MG63 (cell line): ENCODE data around the gene TMEM263. TPM values are rescaled to one million over a fixed set of nuclear protein-coding genes. Genes with fewer than 3 reads are reported as not detected.
"Not testable (repeated sequence)": the region's sequence is repeated elsewhere in the genome, so short reads cannot be mapped to it uniquely, and the experiment has no call there.

Source experiments
- DNase-seq: peaks from one replicate; pipeline ENCODE4 v3.0.0-alpha.2; 2020
- H3K27me3 ChIP-seq: fragments of 250-450 bp; sonication (Bioruptor Pico); 2 replicates; pipeline ENCODE4 v1.5.1; 2020; ENCODE audit warnings: mild to moderate bottlenecking, moderate library complexity
- H3K36me3 ChIP-seq: fragments of 250-450 bp; sonication (Bioruptor Pico); 2 replicates; pipeline ENCODE4 v1.5.1; 2020; ENCODE audit warnings: mild to moderate bottlenecking, moderate library complexity
- H3K4me3 ChIP-seq: fragments of 250-450 bp; sonication (Bioruptor Pico); 2 replicates; pipeline ENCODE4 v1.5.1; 2020; ENCODE audit warnings: mild to moderate bottlenecking, moderate library complexity
- H3K9me3 ChIP-seq: fragments of 250-450 bp; sonication (Bioruptor Pico); 2 replicates; pipeline ENCODE4 v1.5.1; 2020; ENCODE audit warnings: mild to moderate bottlenecking, moderate library complexity
- total RNA-seq: library from RNA; depleted of rRNA; stranded (reverse); fragments of >200 nt; shearing (Covaris generic); gene quantifications from 2 replicates; pipeline ENCODE4 v1.2.3, GENCODE V29; 2014; ENCODE audit warnings: low replicate concordance; rRNA removed

The TMEM263 gene
- total RNA-seq, 1 experiment from 2014 or later, result 32.9 TPM

DNA sequence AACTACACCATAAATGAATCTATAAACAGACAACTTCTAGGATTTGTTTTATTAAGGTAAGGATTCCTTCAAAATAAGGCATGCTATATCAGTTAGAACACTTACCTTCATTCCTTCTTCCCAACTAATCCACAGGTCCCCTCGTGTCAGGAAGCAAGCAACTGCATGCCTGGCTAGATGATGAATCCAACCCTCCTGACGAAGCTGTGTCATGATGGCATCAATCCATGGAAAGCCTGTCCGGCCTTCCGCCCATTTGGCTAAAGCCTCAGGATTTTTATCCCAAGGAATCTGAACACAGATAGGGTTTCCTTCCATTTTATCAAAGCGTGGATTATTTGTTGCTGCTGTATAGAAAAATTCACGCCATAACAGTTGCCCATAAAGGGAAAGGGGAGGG lies 43.7 kb downstream of the TMEM263 start:
- no peak for DNase-seq
- H3K4me3 ChIP-seq, result no peak overlapping the region
- no peaks in the 10 kb centered on the region for H3K9me3 ChIP-seq
- H3K27me3 ChIP-seq, result no peaks in the 10 kb centered on the region
- H3K36me3 ChIP-seq, result no peaks in the 10 kb centered on the region

- H3K9me3 ChIP-seq, H3K4me3 ChIP-seq, DNase-seq: not testable (repeated sequence)
Observed at GRCh38 chr12:107002665-107003064, 47.0 kb downstream of the TMEM263 start.

GRCh38 chr12:107007411-107007810 lies 51.7 kb downstream of the TMEM263 start:
- H3K9me3 ChIP-seq, result no peaks in the 10 kb centered on the region
- H3K27me3 ChIP-seq, result no peaks in the 10 kb centered on the region
- H3K4me3 ChIP-seq, result no peak overlapping the region
- H3K36me3 ChIP-seq, result no peaks in the 10 kb centered on the region
- no peak for DNase-seq

More at GRCh38 chr12:107002665-107003064, 47.0 kb downstream of the TMEM263 start:
- not testable (repeated sequence) for H3K36me3 ChIP-seq, H3K27me3 ChIP-seq

GRCh38 chr12:107011519-107011918 lies 55.8 kb downstream of the TMEM263 start:
- Histone ChIP-seq H3K4me3 (no peak overlapping the region), H3K9me3 (no peaks in the 10 kb centered on the region), H3K36me3 (no peaks in the 10 kb centered on the region), H3K27me3 (no peaks in the 10 kb centered on the region)
- DNase-seq, result no peak

- no peak overlapping the region for H3K4me3 ChIP-seq
- peaks cover under 1% of the 10 kb centered on the region; the same call in 1 of the 2 replicates for H3K36me3 ChIP-seq
- no peak for DNase-seq
- no peaks in the 10 kb centered on the region for H3K9me3 ChIP-seq
- H3K27me3 ChIP-seq, result no peaks in the 10 kb centered on the region
Observed at GRCh38 chr12:107012736-107013425, 57.2 kb downstream of the TMEM263 start.

DNA sequence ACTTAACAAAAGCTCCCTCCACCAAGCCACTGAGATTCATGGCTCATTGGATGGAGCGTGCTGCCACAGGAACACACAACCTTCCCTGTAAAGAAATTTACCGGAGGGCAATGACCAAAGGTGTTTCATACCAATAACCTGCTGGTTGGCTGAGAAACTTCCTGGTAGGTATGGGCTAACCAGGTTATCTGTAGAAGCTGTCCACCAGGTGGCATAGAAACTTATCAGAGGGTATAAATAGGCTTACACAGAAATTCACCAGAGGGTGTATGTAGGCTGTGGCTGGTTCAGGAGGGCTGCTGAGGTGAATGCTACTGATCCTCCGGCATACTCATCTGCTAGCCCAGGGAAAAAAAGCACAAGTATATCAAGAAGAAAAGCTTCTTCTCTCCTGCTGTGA lies 58.3 kb downstream of the TMEM263 start:
- H3K4me3 ChIP-seq, result no peak overlapping the region
- no peaks in the 10 kb centered on the region for H3K27me3 ChIP-seq
- no peaks in the 10 kb centered on the region for H3K9me3 ChIP-seq
- peaks cover 3% of the 10 kb centered on the region; the same call in 1 of the 2 replicates for H3K36me3 ChIP-seq
- no peak for DNase-seq

- Histone ChIP-seq H3K27me3 (no peaks in the 10 kb centered on the region), H3K4me3 (no peak overlapping the region), H3K9me3 (no peaks in the 10 kb centered on the region), H3K36me3 (peaks cover 3% of the 10 kb centered on the region; the same call in 1 of the 2 replicates)
- DNase-seq, result no peak
Observed at GRCh38 chr12:107017042-107017441, 61.3 kb downstream of the TMEM263 start.

GRCh38 chr12:107019546-107019945 lies 63.8 kb downstream of the TMEM263 start:
- Histone ChIP-seq H3K9me3 (no peaks in the 10 kb centered on the region), H3K27me3 (no peaks in the 10 kb centered on the region), H3K36me3 (peaks cover 3% of the 10 kb centered on the region; the same call in 1 of the 2 replicates), H3K4me3 (no peak overlapping the region)
- DNase-seq, result no peak

Other genes with a start within 250 kb of the TMEM263 start
- 10.1 and 13.5 TPM in 2 replicates for gene RIC8B, start 181.2 kb upstream of the TMEM263 start, total RNA-seq
- 4.3 and 5.0 TPM in 2 replicates for gene MTERF2, start 31.2 kb downstream of the TMEM263 start, total RNA-seq
- gene CRY1, start 137.6 kb downstream of the TMEM263 start, total RNA-seq, result 12.9 and 15.3 TPM in 2 replicates